Fibroblast of the aortic adventitia (primary cell): ENCODE measurements around the gene GOLM1. TPM values are rescaled to one million over a fixed set of nuclear protein-coding genes. Genes with fewer than 3 reads are reported as not detected.

Source experiments
- DNase-seq: peaks from one replicate; pipeline ENCODE4 v3.0.0-alpha.2; 2010; ENCODE audit warnings: low read depth
- H3K4me3 ChIP-seq: 2 replicates; pipeline ENCODE4 v1.5.1; 2011; ENCODE audit warnings: low read depth, mild to moderate bottlenecking, control low read depth, low read length, moderate library complexity
- CTCF ChIP-seq: IDR thresholded peaks from 2 replicates; pipeline ENCODE4 v1.5.1; 2011; ENCODE audit warnings: mild to moderate bottlenecking, low read length, control low read depth, inconsistent platforms; ENCODE audit not compliant: insufficient read depth
- total RNA-seq: library from RNA; depleted of rRNA; stranded (reverse); fragments of >200 nt; gene quantifications from 2 replicates; pipeline ENCODE4 v1.2.3, GENCODE V29; 2012; ENCODE audit warnings: low replicate concordance

Gene GOLM1
- total RNA-seq, 1 donor: 53.5 TPM

- no peak overlapping the region for H3K4me3 ChIP-seq
- TF ChIP-seq CTCF: no peak
- no peak for DNase-seq
These were observed 29.0 kb upstream of the GOLM1 start for GRCh38 chr9:86128235-86128822.

- TF ChIP-seq CTCF: no peak
- H3K4me3 ChIP-seq: no peak overlapping the region
- DNase-seq: peak; percentile 86
These were observed 27.9 kb upstream of the GOLM1 start for GRCh38 chr9:86126998-86127972.

- no peak overlapping the region for H3K4me3 ChIP-seq
- no peak for DNase-seq
- TF ChIP-seq CTCF: peak; percentile 12
These were observed 23.0 kb upstream of the GOLM1 start for GRCh38 chr9:86122311-86122710.

GRCh38 chr9:86119457-86119856 lies 20.1 kb upstream of the GOLM1 start:
- no peak for TF ChIP-seq CTCF
- no peak overlapping the region for H3K4me3 ChIP-seq
- DNase-seq: no peak

- no peak for DNase-seq
- no peak for TF ChIP-seq CTCF
- H3K4me3 ChIP-seq: no peak overlapping the region
These were observed 17.1 kb upstream of the GOLM1 start for GRCh38 chr9:86116425-86116824.

- DNase-seq: no peak
- TF ChIP-seq CTCF: no peak
- no peak overlapping the region for H3K4me3 ChIP-seq
These were observed 16.5 kb upstream of the GOLM1 start for GRCh38 chr9:86115886-86116285.
